Measurements from ENCODE around the gene CD74. TPM values are rescaled to one million over a fixed set of nuclear protein-coding genes. Genes with fewer than 3 reads are reported as not detected.

The CD74 gene
- total RNA-seq, 1 experiment from 2014 or later = 0.22 TPM

GRCh38 chr5:150394912-150395687 lies 17.6 kb downstream of the CD74 start:
- H3K27me3 ChIP-seq (ENCODE audit: low read length) = no peaks in the 10 kb centered on the region
- H3K9me3 ChIP-seq (ENCODE audit: low read length) = no peaks in the 10 kb centered on the region
- H4K20me1 ChIP-seq (ENCODE audit: low read length) = no peaks in the 10 kb centered on the region
- no peaks in the 10 kb centered on the region for H3K4me1 ChIP-seq (ENCODE audit: insufficient read depth, low read length)
- no peaks in the 10 kb centered on the region for H3F3A ChIP-seq (ENCODE audit: low read length, unreplicated experiment)
- H3K9me2 ChIP-seq (replicated peaks; ENCODE audit: low read length) = no peaks in the 10 kb centered on the region
- peaks cover 79% of the 10 kb centered on the region for H3K36me3 ChIP-seq (ENCODE audit: low read depth, low read length)
- no peak overlapping the region for H3K27ac ChIP-seq (ENCODE audit: low read length)
- no peak overlapping the region for H2AFZ ChIP-seq (ENCODE audit: low read length)
- intact Hi-C loops (cut with micrococcal nuclease) = no loop called here
- POLR2A ChIA-PET (ENCODE audit: unreplicated experiment) = no interaction called here
- ATAC-seq = no peak
- H3K4me2 ChIP-seq (ENCODE audit: low read length) = no peak overlapping the region
- TF ChIP-seq EZH2 (IDR thresholded peaks at IDR 0.05; ENCODE audit: low read length, unreplicated experiment) = no peak
- TF ChIP-seq EZH2phosphoT487 (IDR thresholded peaks at IDR 0.05; ENCODE audit: borderline replicate concordance, low read length) = no peak
- no peak for TF ChIP-seq CTCF (conservative IDR thresholded peaks at IDR 0.05; ENCODE audit: low read depth, low read length)
- CTCF ChIA-PET = no interaction called here
- DNase-seq = no peak
- no peak overlapping the region for H3K4me3 ChIP-seq (ENCODE audit: low read length)
- no peak overlapping the region for H3K9ac ChIP-seq (ENCODE audit: low read length)
- no peaks in the 10 kb centered on the region for H3K79me2 ChIP-seq (ENCODE audit: low read length)
- BruUV-seq (replicated peaks) = no TSS peak

- ChIA-PET CTCF (no interaction called here), POLR2A (ENCODE audit: unreplicated experiment) (no interaction called here)
- no peaks in the 10 kb centered on the region for H3K9me3 ChIP-seq (ENCODE audit: low read length)
- H3F3A ChIP-seq (ENCODE audit: low read length, unreplicated experiment) = no peaks in the 10 kb centered on the region
- peaks cover 79% of the 10 kb centered on the region for H3K36me3 ChIP-seq (ENCODE audit: low read depth, low read length)
- no peaks in the 10 kb centered on the region for H4K20me1 ChIP-seq (ENCODE audit: low read length)
- H3K79me2 ChIP-seq (ENCODE audit: low read length) = no peaks in the 10 kb centered on the region
- BruUV-seq (replicated peaks) = no TSS peak
- H3K4me2 ChIP-seq (ENCODE audit: low read length) = no peak overlapping the region
- DNase-seq = no peak
- H2AFZ ChIP-seq (ENCODE audit: low read length) = no peak overlapping the region
- intact Hi-C loops (cut with micrococcal nuclease) = no loop called here
- ATAC-seq = no peak
- H3K9me2 ChIP-seq (replicated peaks; ENCODE audit: low read length) = no peaks in the 10 kb centered on the region
- no peak overlapping the region for H3K4me3 ChIP-seq (ENCODE audit: low read length)
- H3K9ac ChIP-seq (ENCODE audit: low read length) = no peak overlapping the region
- TF ChIP-seq EZH2phosphoT487 (IDR thresholded peaks at IDR 0.05; ENCODE audit: borderline replicate concordance, low read length) (no peak), CTCF (conservative IDR thresholded peaks at IDR 0.05; ENCODE audit: low read depth, low read length) (no peak)
- no peak overlapping the region for H3K27ac ChIP-seq (ENCODE audit: low read length)
- H3K4me1 ChIP-seq (ENCODE audit: insufficient read depth, low read length) = no peaks in the 10 kb centered on the region
- H3K27me3 ChIP-seq (ENCODE audit: low read length) = no peaks in the 10 kb centered on the region
Observed at GRCh38 chr5:150394131-150394530, 18.6 kb downstream of the CD74 start.

DNA sequence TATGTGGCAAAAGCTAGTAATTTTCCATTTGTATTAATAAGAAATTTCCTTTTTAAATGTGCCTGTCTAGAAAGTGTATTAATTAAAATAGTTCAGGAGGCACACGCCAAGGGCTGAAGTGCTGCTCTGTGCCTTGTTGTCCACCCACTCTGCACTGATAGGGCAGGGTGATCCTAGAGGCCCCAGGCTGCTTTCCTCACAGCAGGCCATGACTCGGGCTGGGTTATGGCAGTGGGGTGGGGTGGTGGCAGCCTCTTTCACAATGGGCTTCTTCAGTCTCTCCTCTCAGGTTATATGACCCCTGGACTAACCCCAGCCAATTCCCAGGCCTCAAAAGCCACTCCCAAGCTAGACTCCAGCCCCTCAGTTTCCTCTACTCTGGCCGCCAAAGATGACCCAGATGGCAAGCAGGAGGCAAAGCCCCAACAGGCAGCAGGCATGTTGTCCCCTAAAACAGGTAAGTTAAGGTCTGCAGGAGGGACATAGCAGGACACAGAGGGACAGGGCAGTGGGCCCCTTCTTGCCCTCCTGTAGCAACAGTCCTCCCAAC lies 19.5 kb downstream of the CD74 start:
- Histone ChIP-seq H4K20me1 (ENCODE audit: low read length) (no peaks in the 10 kb centered on the region), H3F3A (ENCODE audit: low read length, unreplicated experiment) (no peaks in the 10 kb centered on the region), H3K9me3 (ENCODE audit: low read length) (no peaks in the 10 kb centered on the region), H3K27ac (ENCODE audit: low read length) (no peak overlapping the region), H3K9me2 (replicated peaks; ENCODE audit: low read length) (no peaks in the 10 kb centered on the region), H2AFZ (ENCODE audit: low read length) (no peak overlapping the region), H3K27me3 (ENCODE audit: low read length) (no peaks in the 10 kb centered on the region), H3K36me3 (ENCODE audit: low read depth, low read length) (peaks cover 76% of the 10 kb centered on the region), H3K79me2 (ENCODE audit: low read length) (no peaks in the 10 kb centered on the region), H3K4me3 (ENCODE audit: low read length) (no peak overlapping the region), H3K9ac (ENCODE audit: low read length) (no peak overlapping the region), H3K4me2 (ENCODE audit: low read length) (no peak overlapping the region), H3K4me1 (ENCODE audit: insufficient read depth, low read length) (no peaks in the 10 kb centered on the region)
- ChIA-PET CTCF (no interaction called here), POLR2A (ENCODE audit: unreplicated experiment) (no interaction called here)
- intact Hi-C loops (cut with micrococcal nuclease) = no loop called here
- TF ChIP-seq EZH2 (IDR thresholded peaks at IDR 0.05; ENCODE audit: low read length, unreplicated experiment) (no peak), CTCF (conservative IDR thresholded peaks at IDR 0.05; ENCODE audit: low read depth, low read length) (no peak), EZH2phosphoT487 (IDR thresholded peaks at IDR 0.05; ENCODE audit: borderline replicate concordance, low read length) (no peak)
- DNase-seq (no peak), ATAC-seq (no peak)
- BruUV-seq (replicated peaks) = no TSS peak

Measured in PC-3 (cell line).